Endothelial cell of umbilical vein (primary cell): ENCODE measurements around the gene ADAM10. TPM values are rescaled to one million over a fixed set of nuclear protein-coding genes. Genes with fewer than 3 reads are reported as not detected.

Experiments
- BruUV-seq: library from RNA; stranded (reverse); fragments of 400-500 nt; replicated peaks from 2 replicates; lab custom pipeline; 2021; lab: Mats Ljungman, UMichigan
- CTCF ChIA-PET: fragments of 300-600, 350-600 bp; sonication (Branson Sonifier 250); formaldehyde crosslinking; loops from one replicate; lab custom pipeline; 2021; ENCODE audit warnings: antibody characterized with exemption, inconsistent platforms; lab: Charles Lee
- POLR2A ChIA-PET: fragments of 300-600, 350-600 bp; sonication (Branson Sonifier 250); formaldehyde crosslinking; loops from one replicate; lab custom pipeline; 2021; ENCODE audit warnings: antibody characterized with exemption, inconsistent platforms; lab: Charles Lee
- DNase-seq: peaks from one replicate; pipeline ENCODE4 v3.0.0-alpha.2; 2011; ENCODE audit warnings: low read depth, low spot score
- FAIRE-seq: peaks from 2 replicates; lab custom pipeline; 2011; peaks lifted over from hg19 to GRCh38; lab: Jason Lieb, UNC
- H2AFZ ChIP-seq: 2 replicates; pipeline ENCODE4 v1.6.0; 2012; ENCODE audit warnings: low read depth, low read length, control low read depth, inconsistent platforms
- H3K27ac ChIP-seq: 2 replicates; pipeline ENCODE4 v1.5.1; 2011; ENCODE audit warnings: low read depth, mild to moderate bottlenecking, control low read depth, low read length, moderate library complexity; ENCODE audit not compliant: insufficient read depth
- H3K27me3 ChIP-seq, 2 experiments: 2 replicates each; pipeline versions ENCODE4 v1.6.0 to v1.6.1; 2011; ENCODE audit warnings: low read length in 2 of 2, mixed read lengths in 1 of 2; ENCODE audit not compliant: control insufficient read depth in 2 of 2, insufficient read depth in 2 of 2
- H3K36me3 ChIP-seq, 2 experiments: 2 replicates in 1 of 2; 3 replicates in 1 of 2; pipeline ENCODE4 v1.5.1; 2011; ENCODE audit warnings: low read length in 2 of 2, mild to moderate bottlenecking in 1 of 2, moderate library complexity in 1 of 2; ENCODE audit not compliant: control insufficient read depth in 2 of 2, insufficient read depth in 2 of 2; ENCODE audit errors: extremely low read depth in 1 of 2
- H3K4me1 ChIP-seq: 3 replicates; pipeline ENCODE4 v1.5.1; 2011; ENCODE audit warnings: mild to moderate bottlenecking, low read length; ENCODE audit not compliant: control insufficient read depth, insufficient read depth; ENCODE audit errors: extremely low read depth
- H3K4me2 ChIP-seq: 2 replicates; pipeline ENCODE4 v1.6.1; 2011; ENCODE audit warnings: low read length, control low read depth, mixed read lengths; ENCODE audit not compliant: insufficient read depth
- H3K4me3 ChIP-seq, 3 experiments: fragments of 200-600 bp in 1 of 3; sonication (generic), shearing (Covaris generic) in 1 of 3; replicated peaks in 1 of 3; 2 replicates each; pipeline ENCODE4 v1.5.1; 2011 to 2016; ENCODE audit warnings: control low read depth in 3 of 3, low read length in 3 of 3, mild to moderate bottlenecking in 2 of 3, inconsistent platforms in 1 of 3, low read depth in 1 of 3, moderate library complexity in 1 of 3; ENCODE audit not compliant: insufficient read depth in 1 of 3
- H3K79me2 ChIP-seq: 2 replicates; pipeline ENCODE4 v1.6.0; 2012; ENCODE audit warnings: low read length, inconsistent platforms; ENCODE audit not compliant: control insufficient read depth, insufficient read depth
- H3K9ac ChIP-seq: replicated peaks from 2 replicates; pipeline ENCODE3; 2011; ENCODE audit warnings: low read length, control low read depth; ENCODE audit not compliant: insufficient read depth; ENCODE audit errors: extremely low read depth
- H3K9me1 ChIP-seq: replicated peaks from 3 replicates; pipeline ENCODE4 v1.6.0; 2011; ENCODE audit warnings: mild to moderate bottlenecking, low read length; ENCODE audit not compliant: control insufficient read depth, insufficient read depth; ENCODE audit errors: extremely low read depth
- H3K9me3 ChIP-seq: replicated peaks from 2 replicates; pipeline ENCODE4 v1.5.1; 2012; ENCODE audit warnings: low read length, inconsistent platforms; ENCODE audit not compliant: control insufficient read depth, insufficient read depth
- H4K20me1 ChIP-seq: replicated peaks from 2 replicates; pipeline ENCODE3; 2011; ENCODE audit warnings: mild to moderate bottlenecking, low read length; ENCODE audit not compliant: control insufficient read depth, insufficient read depth; ENCODE audit errors: extremely low read depth
- EZH2 ChIP-seq: IDR thresholded peaks from 2 replicates; pipeline ENCODE4 v1.6.1; 2012; ENCODE audit warnings: borderline replicate concordance, low read depth, mild to moderate bottlenecking, moderate library complexity, low read length, inconsistent platforms; ENCODE audit not compliant: severe bottlenecking
- FOS ChIP-seq: IDR thresholded peaks from 2 replicates; pipeline ENCODE4 v1.6.1; 2011; ENCODE audit warnings: mild to moderate bottlenecking, low read length, moderate library complexity, borderline replicate concordance; ENCODE audit not compliant: insufficient read depth
- GATA2 ChIP-seq: IDR thresholded peaks from 2 replicates; pipeline ENCODE4 v1.7.0; 2011; ENCODE audit warnings: low read depth, mild to moderate bottlenecking, moderate library complexity, mixed read lengths, low read length; ENCODE audit not compliant: insufficient read length, insufficient read depth
- JUN ChIP-seq: IDR thresholded peaks from 2 replicates; pipeline ENCODE4 v1.6.1; 2011; ENCODE audit warnings: borderline replicate concordance, low read depth; ENCODE audit not compliant: insufficient read length, insufficient read depth
- MYC ChIP-seq: IDR thresholded peaks from one replicate; pipeline ENCODE4 v1.6.1; 2011; ENCODE audit warnings: mild to moderate bottlenecking, low read depth, low read length
- POLR2A ChIP-seq: IDR thresholded peaks from 2 replicates; pipeline ENCODE4 v1.6.1; 2012; ENCODE audit warnings: low read depth, mild to moderate bottlenecking, control low read depth, low read length
- POLR2AphosphoS5 ChIP-seq: IDR thresholded peaks from 2 replicates; pipeline ENCODE4 v1.6.1; 2012; ENCODE audit warnings: low read depth, mild to moderate bottlenecking, control low read depth, low read length, moderate library complexity; ENCODE audit not compliant: insufficient read depth
- dilution Hi-C: fragments of 300-500 bp; cut with MboI; formaldehyde crosslinking; loops from one replicate; pipeline ENCODE4 v1.15.0; 2019; ENCODE audit warnings: low sequenced_read_pairs; ENCODE audit not compliant: extremely low pct_ligation_motif_present
- intact Hi-C: fragments of 100-400 bp; cut with micrococcal nuclease; formaldehyde crosslinking; loops from one replicate; pipeline ENCODE4 v1.10.0; 2022
- polyA plus RNA-seq, 4 experiments: library from polyadenylated mRNA; depleted of rRNA in 3 of 4; stranded (reverse) in 3 of 4; unstranded in 1 of 4; fragments of >200 nt; gene quantifications; 2 replicates each; pipeline versions ENCODE4 v1.2.1 to v1.2.3, GENCODE V29; 2011 to 2012; ENCODE audit warnings: missing spikeins in 1 of 4
- total RNA-seq: library from RNA; stranded (reverse); gene quantifications from 2 replicates; pipeline ENCODE4 v1.2.3, GENCODE V29; 2021
- TF ChIP-seq, protein P1 (sequence below): IDR thresholded peaks from 2 replicates; pipeline ENCODE4 v1.6.1; 2011; ENCODE audit not compliant: insufficient read depth, insufficient read length
- TF ChIP-seq, protein P2 (sequence below), 2 donors: IDR thresholded peaks; 1 replicate in 1 of 2; 2 replicates in 1 of 2; pipeline ENCODE4 v1.5.1; 2011; ENCODE audit warnings: low read length in 2 of 2, mild to moderate bottlenecking in 2 of 2, moderate library complexity in 2 of 2, control low read depth in 1 of 2, inconsistent platforms in 1 of 2, low read depth in 1 of 2; ENCODE audit not compliant: insufficient read depth in 1 of 2; ENCODE audit errors: extremely low read depth in 1 of 2

ADAM10 gene
- total and polyA plus RNA-seq, 2 donors (not counting 3 experiments of a cell fraction or from before 2014, with no cell fraction given): 91.3 to 203 TPM

DNA sequence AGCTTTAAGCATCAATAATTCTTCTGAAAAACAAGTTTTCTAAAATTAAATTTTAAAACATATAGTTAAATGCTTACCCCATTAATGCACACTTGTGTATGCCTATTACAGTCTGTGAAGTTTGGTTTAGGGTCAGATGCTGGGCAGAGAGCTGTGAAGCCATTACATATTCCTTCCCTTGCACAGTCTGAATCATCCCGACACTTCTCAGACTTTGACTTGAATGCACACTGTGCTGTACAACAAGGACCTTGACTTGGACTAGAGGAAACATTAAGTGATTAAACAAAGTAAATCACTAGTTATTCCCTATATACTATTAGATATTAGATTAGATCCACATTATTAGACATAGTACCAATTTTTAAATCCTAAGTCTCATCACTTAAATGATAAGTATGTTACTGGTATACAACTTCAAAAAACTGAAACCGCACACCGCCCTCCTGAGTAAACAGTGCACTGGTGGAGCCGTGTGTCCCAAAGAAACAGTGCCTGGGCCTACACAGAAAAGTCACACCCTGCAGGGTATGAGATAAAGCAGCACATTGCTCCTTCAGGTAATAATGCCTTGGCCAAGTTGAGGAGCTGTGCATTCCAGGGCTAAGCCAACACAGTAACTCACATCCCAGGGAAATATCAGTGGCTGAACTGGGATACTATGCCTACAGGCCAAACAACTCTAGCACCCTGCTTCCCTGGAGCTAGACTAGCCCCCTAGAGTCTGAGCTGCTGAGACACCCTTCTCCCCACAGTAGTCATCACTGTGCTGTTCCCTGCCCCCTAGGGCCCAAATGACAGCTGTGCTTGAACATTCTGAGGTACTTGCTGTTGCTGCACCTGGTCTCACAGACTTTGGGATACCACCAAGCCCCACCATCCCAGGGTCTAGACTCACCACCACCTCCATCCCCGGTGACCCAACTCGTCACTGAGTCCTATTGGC, 137.5 kb downstream of the ADAM10 start:
- Histone ChIP-seq H3K4me3 (no peak overlapping the region), H3K4me2 (no peak overlapping the region), H3K9ac (no peak overlapping the region), H3K9me1 (no peaks in the 10 kb centered on the region), H2AFZ (no peak overlapping the region), H3K27ac (no peak overlapping the region), H3K79me2 (peaks cover 11% of the 10 kb centered on the region), H3K36me3 (peaks cover 2 to 4% of the 10 kb centered on the region in 2 experiments), H4K20me1 (no peaks in the 10 kb centered on the region), H3K9me3 (peaks cover 3% of the 10 kb centered on the region), H3K4me1 (no peaks in the 10 kb centered on the region), H3K27me3 (no peaks in the 10 kb centered on the region)
- intact Hi-C loops (no loop called here), dilution Hi-C loops (no loop called here)
- TF ChIP-seq GATA2 (no peak), POLR2A (no peak), FOS (no peak), POLR2AphosphoS5 (no peak), MYC (no peak), JUN (no peak), EZH2 (no peak)
- TF ChIP-seq, protein P1, sequence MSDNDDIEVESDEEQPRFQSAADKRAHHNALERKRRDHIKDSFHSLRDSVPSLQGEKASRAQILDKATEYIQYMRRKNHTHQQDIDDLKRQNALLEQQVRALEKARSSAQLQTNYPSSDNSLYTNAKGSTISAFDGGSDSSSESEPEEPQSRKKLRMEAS: no peak
- TF ChIP-seq, protein P2, sequence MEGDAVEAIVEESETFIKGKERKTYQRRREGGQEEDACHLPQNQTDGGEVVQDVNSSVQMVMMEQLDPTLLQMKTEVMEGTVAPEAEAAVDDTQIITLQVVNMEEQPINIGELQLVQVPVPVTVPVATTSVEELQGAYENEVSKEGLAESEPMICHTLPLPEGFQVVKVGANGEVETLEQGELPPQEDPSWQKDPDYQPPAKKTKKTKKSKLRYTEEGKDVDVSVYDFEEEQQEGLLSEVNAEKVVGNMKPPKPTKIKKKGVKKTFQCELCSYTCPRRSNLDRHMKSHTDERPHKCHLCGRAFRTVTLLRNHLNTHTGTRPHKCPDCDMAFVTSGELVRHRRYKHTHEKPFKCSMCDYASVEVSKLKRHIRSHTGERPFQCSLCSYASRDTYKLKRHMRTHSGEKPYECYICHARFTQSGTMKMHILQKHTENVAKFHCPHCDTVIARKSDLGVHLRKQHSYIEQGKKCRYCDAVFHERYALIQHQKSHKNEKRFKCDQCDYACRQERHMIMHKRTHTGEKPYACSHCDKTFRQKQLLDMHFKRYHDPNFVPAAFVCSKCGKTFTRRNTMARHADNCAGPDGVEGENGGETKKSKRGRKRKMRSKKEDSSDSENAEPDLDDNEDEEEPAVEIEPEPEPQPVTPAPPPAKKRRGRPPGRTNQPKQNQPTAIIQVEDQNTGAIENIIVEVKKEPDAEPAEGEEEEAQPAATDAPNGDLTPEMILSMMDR (IDR thresholded peaks at IDR 0.05; ENCODE audit: extremely low read depth in 1 of 2, insufficient read depth in 1 of 2, low read depth in 1 of 2, low read length in 2 of 2): no peak
- no TSS peak for BruUV-seq
- no peak for DNase-seq
- CTCF ChIA-PET: interaction anchor here (0.7 to 1.2 kb wide), 2 partner anchors 13 to 38 kb away, joined by 3 read pairs; no protein-coding TSS in a partner anchor
- no peak for FAIRE-seq
- POLR2A ChIA-PET: no interaction called here
